Panc1 (cell line): ENCODE data around the gene TMEM130.

Source experiments
- CTCF ChIP-seq: fragments of 450-650 bp; IDR thresholded peaks from 2 replicates; pipeline ENCODE4 v1.5.1; 2017; ENCODE audit warnings: mild to moderate bottlenecking
- POLR2AphosphoS5 ChIP-seq: IDR thresholded peaks from 2 replicates; pipeline ENCODE4 v1.6.1; 2012; ENCODE audit warnings: mild to moderate bottlenecking, low read depth, low read length, moderate library complexity
- SIN3A ChIP-seq: IDR thresholded peaks from 2 replicates; pipeline ENCODE4 v1.6.1; 2012; ENCODE audit warnings: low read depth, mild to moderate bottlenecking, low read length, moderate library complexity, borderline replicate concordance; ENCODE audit not compliant: insufficient read depth
- TCF7L2 ChIP-seq: IDR thresholded peaks from 2 replicates; pipeline ENCODE4 v1.6.1; 2011; ENCODE audit warnings: mild to moderate bottlenecking, low read depth, low read length, inconsistent platforms
- TF ChIP-seq, protein P1 (sequence below), 2 experiments: IDR thresholded peaks; 2 replicates each; pipeline ENCODE4 v1.6.1; 2011 to 2012; ENCODE audit warnings: low read depth in 2 of 2, control low read depth in 1 of 2, low read length in 1 of 2, mild to moderate bottlenecking in 1 of 2, moderate library complexity in 1 of 2; ENCODE audit not compliant: insufficient read depth in 1 of 2

DNA sequence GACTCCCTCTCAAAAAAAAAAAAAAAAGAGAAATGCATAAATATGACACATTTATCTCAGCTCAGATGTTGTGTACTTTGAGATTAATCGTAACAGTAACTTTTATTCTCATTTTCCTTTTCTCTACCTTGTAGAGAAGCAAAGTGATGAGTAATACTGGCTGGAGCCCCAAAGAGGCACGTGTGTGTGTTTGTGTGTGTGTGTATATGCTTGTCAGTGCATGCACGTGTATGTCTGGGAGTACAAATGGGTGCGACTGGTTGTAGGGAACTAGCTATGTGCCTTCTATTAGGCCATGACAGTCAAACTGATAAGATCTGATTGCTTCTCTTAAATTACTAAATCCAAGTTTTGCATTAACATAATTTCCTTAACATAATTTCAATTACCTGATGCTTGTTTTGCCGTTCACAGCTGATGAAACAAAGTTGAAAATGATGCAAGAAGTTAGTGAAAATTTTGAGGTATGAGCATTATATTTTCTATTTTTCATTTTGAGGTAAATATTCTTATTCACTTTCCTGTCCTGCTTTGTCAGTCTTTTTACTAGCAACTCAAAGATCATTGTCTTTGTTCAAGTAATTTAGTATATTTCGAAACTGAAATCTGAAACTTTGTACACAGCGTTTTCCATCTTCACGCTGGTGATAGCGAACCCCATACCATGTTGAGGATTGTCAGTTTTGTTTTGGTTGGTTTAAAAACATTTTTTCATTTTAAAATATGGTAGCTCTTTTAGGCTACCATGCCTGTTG lies 11.9 kb upstream of the TMEM130 start:
- TF ChIP-seq CTCF = no peak
- TF ChIP-seq, protein P1, sequence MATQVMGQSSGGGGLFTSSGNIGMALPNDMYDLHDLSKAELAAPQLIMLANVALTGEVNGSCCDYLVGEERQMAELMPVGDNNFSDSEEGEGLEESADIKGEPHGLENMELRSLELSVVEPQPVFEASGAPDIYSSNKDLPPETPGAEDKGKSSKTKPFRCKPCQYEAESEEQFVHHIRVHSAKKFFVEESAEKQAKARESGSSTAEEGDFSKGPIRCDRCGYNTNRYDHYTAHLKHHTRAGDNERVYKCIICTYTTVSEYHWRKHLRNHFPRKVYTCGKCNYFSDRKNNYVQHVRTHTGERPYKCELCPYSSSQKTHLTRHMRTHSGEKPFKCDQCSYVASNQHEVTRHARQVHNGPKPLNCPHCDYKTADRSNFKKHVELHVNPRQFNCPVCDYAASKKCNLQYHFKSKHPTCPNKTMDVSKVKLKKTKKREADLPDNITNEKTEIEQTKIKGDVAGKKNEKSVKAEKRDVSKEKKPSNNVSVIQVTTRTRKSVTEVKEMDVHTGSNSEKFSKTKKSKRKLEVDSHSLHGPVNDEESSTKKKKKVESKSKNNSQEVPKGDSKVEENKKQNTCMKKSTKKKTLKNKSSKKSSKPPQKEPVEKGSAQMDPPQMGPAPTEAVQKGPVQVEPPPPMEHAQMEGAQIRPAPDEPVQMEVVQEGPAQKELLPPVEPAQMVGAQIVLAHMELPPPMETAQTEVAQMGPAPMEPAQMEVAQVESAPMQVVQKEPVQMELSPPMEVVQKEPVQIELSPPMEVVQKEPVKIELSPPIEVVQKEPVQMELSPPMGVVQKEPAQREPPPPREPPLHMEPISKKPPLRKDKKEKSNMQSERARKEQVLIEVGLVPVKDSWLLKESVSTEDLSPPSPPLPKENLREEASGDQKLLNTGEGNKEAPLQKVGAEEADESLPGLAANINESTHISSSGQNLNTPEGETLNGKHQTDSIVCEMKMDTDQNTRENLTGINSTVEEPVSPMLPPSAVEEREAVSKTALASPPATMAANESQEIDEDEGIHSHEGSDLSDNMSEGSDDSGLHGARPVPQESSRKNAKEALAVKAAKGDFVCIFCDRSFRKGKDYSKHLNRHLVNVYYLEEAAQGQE (IDR thresholded peaks at IDR 0.05; ENCODE audit: insufficient read depth in 1 of 2, low read depth in 2 of 2, low read length in 1 of 2) = no peak
- TF ChIP-seq POLR2AphosphoS5 = no peak
- no peak for TF ChIP-seq TCF7L2
- no peak for TF ChIP-seq SIN3A
